ENCODE measurements around the gene PTX4. TPM values are rescaled to one million over a fixed set of nuclear protein-coding genes. Genes with fewer than 3 reads are reported as not detected.

The PTX4 gene
- total RNA-seq, 1 donor from 2014 or later: not detected

DNA sequence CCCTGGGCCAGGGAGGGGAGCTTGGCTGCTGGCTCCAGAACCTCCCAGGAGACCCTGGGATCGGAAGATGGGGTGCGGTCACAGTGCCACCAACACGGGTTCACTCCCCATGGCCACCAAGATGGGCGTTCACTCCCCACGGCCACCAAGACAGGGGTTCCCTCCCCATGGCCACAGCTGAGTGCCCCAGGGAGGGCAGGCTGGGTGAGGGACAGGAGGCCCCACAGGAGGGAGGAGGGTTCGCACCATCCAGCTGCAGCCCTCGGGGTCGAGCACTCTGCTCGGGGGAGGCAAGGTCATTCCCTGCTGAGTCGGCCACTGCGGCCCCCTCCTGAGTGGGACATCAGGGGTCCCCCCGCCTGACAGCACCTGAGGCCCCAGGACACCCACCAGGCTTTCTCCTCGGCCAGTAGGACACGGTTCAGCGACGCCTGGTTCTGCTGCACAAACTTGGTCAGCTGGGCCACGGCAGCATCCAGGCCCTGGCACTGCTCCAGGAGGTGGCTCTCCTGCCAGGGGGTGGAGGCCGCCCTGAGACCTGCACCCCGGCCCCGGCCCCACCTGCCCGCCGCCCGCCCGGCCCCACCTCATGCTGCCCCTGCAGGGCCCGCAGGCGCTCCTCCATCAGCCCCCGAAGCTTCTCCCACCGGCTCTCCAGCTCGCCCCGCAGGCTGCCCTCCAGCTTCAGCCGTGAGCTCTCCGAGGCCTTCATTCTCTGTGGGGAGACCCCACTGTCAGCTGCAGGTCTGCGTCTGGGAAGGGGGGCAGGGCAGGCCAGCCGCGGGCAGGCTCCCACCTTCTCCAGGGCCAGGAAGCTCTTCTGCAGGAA lies 50.3 kb downstream of the PTX4 start:
- no peak overlapping the region for H3K27ac ChIP-seq (replicated peaks)
- H3K27me3 ChIP-seq (ENCODE audit: low read depth): no peaks in the 10 kb centered on the region
- H3K9me3 ChIP-seq (replicated peaks): no peaks in the 10 kb centered on the region
- no peaks in the 10 kb centered on the region for H3K36me3 ChIP-seq
- TF ChIP-seq, protein P1, sequence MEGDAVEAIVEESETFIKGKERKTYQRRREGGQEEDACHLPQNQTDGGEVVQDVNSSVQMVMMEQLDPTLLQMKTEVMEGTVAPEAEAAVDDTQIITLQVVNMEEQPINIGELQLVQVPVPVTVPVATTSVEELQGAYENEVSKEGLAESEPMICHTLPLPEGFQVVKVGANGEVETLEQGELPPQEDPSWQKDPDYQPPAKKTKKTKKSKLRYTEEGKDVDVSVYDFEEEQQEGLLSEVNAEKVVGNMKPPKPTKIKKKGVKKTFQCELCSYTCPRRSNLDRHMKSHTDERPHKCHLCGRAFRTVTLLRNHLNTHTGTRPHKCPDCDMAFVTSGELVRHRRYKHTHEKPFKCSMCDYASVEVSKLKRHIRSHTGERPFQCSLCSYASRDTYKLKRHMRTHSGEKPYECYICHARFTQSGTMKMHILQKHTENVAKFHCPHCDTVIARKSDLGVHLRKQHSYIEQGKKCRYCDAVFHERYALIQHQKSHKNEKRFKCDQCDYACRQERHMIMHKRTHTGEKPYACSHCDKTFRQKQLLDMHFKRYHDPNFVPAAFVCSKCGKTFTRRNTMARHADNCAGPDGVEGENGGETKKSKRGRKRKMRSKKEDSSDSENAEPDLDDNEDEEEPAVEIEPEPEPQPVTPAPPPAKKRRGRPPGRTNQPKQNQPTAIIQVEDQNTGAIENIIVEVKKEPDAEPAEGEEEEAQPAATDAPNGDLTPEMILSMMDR (IDR thresholded peaks at IDR 0.05; ENCODE audit: borderline replicate concordance): no peak
- H3K4me1 ChIP-seq: no peaks in the 10 kb centered on the region
- no peak overlapping the region for H3K4me3 ChIP-seq
- intact Hi-C loops (cut with micrococcal nuclease): no loop called here
- no peak for DNase-seq

DNA sequence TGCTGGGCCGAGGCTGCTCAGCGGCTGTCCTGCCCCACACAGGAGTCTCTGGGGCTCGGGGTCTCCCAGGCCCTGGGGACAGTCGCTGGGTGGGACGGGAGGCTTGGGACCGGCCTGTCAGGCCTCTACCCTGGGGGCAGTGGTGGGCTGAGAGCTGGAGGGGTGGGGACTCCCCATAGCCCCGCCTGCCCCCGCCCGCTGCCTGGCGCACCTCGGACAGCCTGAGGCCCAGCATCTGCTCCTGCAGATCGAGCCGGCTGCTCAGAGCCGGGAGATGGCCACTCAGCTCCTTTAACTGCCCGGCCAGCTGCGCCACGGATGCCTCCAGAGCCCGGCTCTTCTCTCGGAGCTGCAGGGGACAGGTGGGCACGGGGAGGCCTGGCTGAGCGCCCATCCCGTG lies 51.1 kb downstream of the PTX4 start:
- Histone ChIP-seq H3K4me1 (no peaks in the 10 kb centered on the region), H3K9me3 (replicated peaks) (no peaks in the 10 kb centered on the region), H3K4me3 (no peak overlapping the region), H3K36me3 (no peaks in the 10 kb centered on the region), H3K27me3 (ENCODE audit: low read depth) (no peaks in the 10 kb centered on the region), H3K27ac (replicated peaks) (no peak overlapping the region)
- intact Hi-C loops (cut with micrococcal nuclease): no loop called here
- DNase-seq: no peak
- TF ChIP-seq, protein P1 (IDR thresholded peaks at IDR 0.05; ENCODE audit: borderline replicate concordance): no peak

DNA sequence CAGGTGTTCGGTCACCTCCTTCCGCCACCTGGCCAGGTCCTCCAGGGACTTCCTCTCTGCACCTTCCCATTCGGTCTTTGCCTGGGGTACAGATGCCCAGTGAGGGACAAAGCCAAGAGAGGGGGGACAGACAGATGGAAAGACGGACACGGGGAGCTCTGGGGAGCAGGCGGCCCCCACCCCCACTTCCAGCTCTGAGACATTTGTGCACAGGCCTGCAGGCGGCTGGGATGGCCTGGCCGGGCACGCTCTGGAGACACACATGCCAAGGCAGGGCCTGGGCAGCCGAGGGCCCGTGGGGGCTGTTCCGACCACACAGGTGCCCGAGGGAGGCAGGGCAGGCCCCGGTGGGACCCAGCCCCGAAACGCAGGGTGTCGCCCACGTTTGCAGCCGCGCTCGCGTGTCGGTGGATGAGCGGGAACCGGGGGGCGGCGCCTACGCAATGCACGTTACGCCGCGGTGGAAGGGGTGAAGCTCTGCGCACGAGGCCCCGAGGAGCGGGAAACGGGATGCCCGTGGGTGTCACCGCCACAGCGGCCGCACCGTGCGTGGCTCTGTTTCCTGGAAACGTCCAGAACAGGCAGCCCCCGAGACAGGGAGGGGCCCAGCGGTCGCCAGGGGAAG lies 51.9 kb downstream of the PTX4 start:
- no peak overlapping the region for H3K27ac ChIP-seq (replicated peaks)
- H3K27me3 ChIP-seq (ENCODE audit: low read depth): no peaks in the 10 kb centered on the region
- H3K9me3 ChIP-seq (replicated peaks): no peaks in the 10 kb centered on the region
- no peaks in the 10 kb centered on the region for H3K36me3 ChIP-seq
- H3K4me1 ChIP-seq: peaks cover 2% of the 10 kb centered on the region
- DNase-seq: no peak
- no peak overlapping the region for H3K4me3 ChIP-seq
- TF ChIP-seq, protein P1 (IDR thresholded peaks at IDR 0.05; ENCODE audit: borderline replicate concordance): no peak
- intact Hi-C loops (cut with micrococcal nuclease): no loop called here

DNA sequence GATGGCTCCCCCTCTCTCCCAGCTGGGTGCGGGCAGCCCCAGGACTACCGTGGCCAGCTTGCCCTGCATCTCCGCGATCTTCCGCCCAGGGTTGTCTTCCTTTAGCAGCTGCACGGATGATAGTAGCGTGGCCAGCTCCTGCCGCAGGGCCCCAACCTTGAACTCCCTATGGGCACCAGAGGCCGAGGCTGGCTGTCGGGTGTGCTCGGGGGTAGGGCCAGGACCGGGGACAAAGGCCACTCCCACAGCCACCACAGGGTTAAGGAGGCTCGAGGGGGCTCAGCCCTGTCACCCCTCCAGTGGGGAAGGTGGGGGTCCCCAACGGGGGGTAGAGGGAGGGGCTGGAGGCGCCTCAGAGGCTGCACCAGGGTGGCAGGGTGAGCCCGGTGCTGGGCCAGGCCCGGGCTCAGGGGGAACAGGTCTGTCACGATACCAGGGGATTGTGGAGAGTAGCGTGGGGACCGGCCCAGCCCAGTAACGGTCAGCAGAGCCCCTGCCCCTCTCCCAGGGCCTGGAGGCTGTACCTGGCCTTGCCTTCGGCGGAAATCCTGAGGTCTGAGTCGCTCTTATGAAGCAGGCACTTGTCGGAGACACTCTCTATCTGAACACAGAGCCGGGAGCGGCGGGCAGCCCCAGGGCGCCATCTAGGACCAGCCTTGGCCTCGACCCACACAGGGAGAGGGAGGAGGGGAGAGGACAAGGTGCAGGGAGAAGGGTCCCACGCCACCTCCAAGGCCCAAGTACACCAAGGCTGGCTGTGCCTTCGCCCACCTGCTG lies 52.6 kb downstream of the PTX4 start:
- H3K27ac ChIP-seq (replicated peaks): no peak overlapping the region
- peaks cover 5% of the 10 kb centered on the region for H3K4me1 ChIP-seq
- no peak for DNase-seq
- no peaks in the 10 kb centered on the region for H3K9me3 ChIP-seq (replicated peaks)
- no peak overlapping the region for H3K4me3 ChIP-seq
- no peaks in the 10 kb centered on the region for H3K36me3 ChIP-seq
- intact Hi-C loops (cut with micrococcal nuclease): no loop called here
- no peaks in the 10 kb centered on the region for H3K27me3 ChIP-seq (ENCODE audit: low read depth)
- TF ChIP-seq, protein P1 (IDR thresholded peaks at IDR 0.05; ENCODE audit: borderline replicate concordance): no peak

Other genes with a start within 250 kb of the PTX4 start
- 3.6 TPM for gene TPSAB1, start 248.2 kb downstream of the PTX4 start, total RNA-seq
- not detected for gene TPSD1, start 232.9 kb downstream of the PTX4 start, total RNA-seq
- gene UBE2I, start 179.3 kb downstream of the PTX4 start, total RNA-seq: 86.2 TPM
- gene BAIAP3, start 155.3 kb downstream of the PTX4 start, total RNA-seq: 3.9 TPM
- gene TSR3, start 137.1 kb downstream of the PTX4 start, total RNA-seq: 54.9 TPM
- gene GNPTG, start 137.0 kb downstream of the PTX4 start, total RNA-seq: 31.8 TPM
- gene UNKL, start 74.2 kb downstream of the PTX4 start, total RNA-seq: 13.4 TPM
- 13.6 TPM for gene UQCC4, start 68.2 kb downstream of the PTX4 start, total RNA-seq
- gene PERCC1, start 57.9 kb downstream of the PTX4 start, total RNA-seq: not detected
- gene CCDC154, start 44.4 kb downstream of the PTX4 start, total RNA-seq: 1.3 TPM
- 45.3 TPM for gene CLCN7, start 13.9 kb downstream of the PTX4 start, total RNA-seq
- 17.7 TPM for gene TELO2, start 4.4 kb upstream of the PTX4 start, total RNA-seq
- 27.1 TPM for gene TMEM204, start 44.7 kb upstream of the PTX4 start, total RNA-seq
- gene IFT140, start 123.1 kb upstream of the PTX4 start, total RNA-seq: 7.5 TPM
- gene CRAMP1, start 123.4 kb upstream of the PTX4 start, total RNA-seq: 12.3 TPM
- 30.6 TPM for gene JPT2, start 189.3 kb upstream of the PTX4 start, total RNA-seq
- 56.0 TPM for gene MAPK8IP3, start 217.3 kb upstream of the PTX4 start, total RNA-seq

All from left ventricle myocardium inferior (tissue), 1 donor.